DOHH2 (cell line): ENCODE results near the gene B4GALT2.

ENCODE experiments used
- H3F3A ChIP-seq: fragments of 200-600 bp; sonication (generic), shearing (Covaris generic); 2 replicates; pipeline ENCODE4 v1.6.0; 2016; ENCODE audit warnings: antibody characterized with exemption, mild to moderate bottlenecking; ENCODE audit not compliant: control insufficient read depth, insufficient read depth
- H3K27ac ChIP-seq: fragments of 200-600 bp; sonication (generic); 2 replicates; pipeline ENCODE4 v1.5.1; 2014; ENCODE audit warnings: low read depth, mild to moderate bottlenecking, low read length, moderate library complexity
- H3K27me3 ChIP-seq: fragments of 200-600 bp; sonication (generic); 2 replicates; pipeline ENCODE4 v1.6.1; 2014; ENCODE audit warnings: mild to moderate bottlenecking, low read length, mixed read lengths; ENCODE audit not compliant: control insufficient read depth
- H3K36me3 ChIP-seq: fragments of 200-600 bp; sonication (generic); 2 replicates; pipeline ENCODE4 v1.6.1; 2014; ENCODE audit warnings: mild to moderate bottlenecking, low read length, moderate library complexity, mixed read lengths; ENCODE audit not compliant: control insufficient read depth
- H3K4me1 ChIP-seq: fragments of 200-600 bp; sonication (generic); 2 replicates; pipeline ENCODE4 v1.6.1; 2014; ENCODE audit warnings: mild to moderate bottlenecking, low read length, mixed read lengths; ENCODE audit not compliant: control insufficient read depth
- H3K4me2 ChIP-seq: fragments of 200-600 bp; sonication (generic); 2 replicates; pipeline ENCODE4 v1.6.0; 2014; ENCODE audit warnings: mild to moderate bottlenecking, low read length, moderate library complexity
- H3K4me3 ChIP-seq: fragments of 200-600 bp; sonication (generic); 2 replicates; pipeline ENCODE4 v1.5.1; 2014; ENCODE audit warnings: mild to moderate bottlenecking, low read length, mixed read lengths
- H3K79me2 ChIP-seq: fragments of 200-600 bp; sonication (generic); 2 replicates; pipeline ENCODE4 v1.6.1; 2014; ENCODE audit warnings: mild to moderate bottlenecking, low read length, mixed read lengths; ENCODE audit not compliant: control insufficient read depth
- H3K9me2 ChIP-seq: fragments of 200-600 bp; sonication (generic); replicated peaks from 2 replicates; pipeline ENCODE4 v1.6.1; 2014; ENCODE audit warnings: mild to moderate bottlenecking, low read length, mixed read lengths; ENCODE audit not compliant: control insufficient read depth
- H3K9me3 ChIP-seq: fragments of 200-600 bp; sonication (generic); 2 replicates; pipeline ENCODE4 v1.6.1; 2014; ENCODE audit warnings: antibody characterized with exemption, low read length, mixed read lengths; ENCODE audit not compliant: control insufficient read depth, insufficient read depth
- H4K20me1 ChIP-seq: fragments of 200-600 bp; sonication (generic); 2 replicates; pipeline ENCODE4 v1.6.0; 2014; ENCODE audit warnings: low read depth, mild to moderate bottlenecking, antibody characterized with exemption, low read length, moderate library complexity; ENCODE audit not compliant: control insufficient read depth, insufficient read depth
- CTCF ChIP-seq: fragments of 200-600 bp; sonication (generic); IDR thresholded peaks from one replicate; pipeline ENCODE4 v1.5.1; 2014; ENCODE audit warnings: antibody characterized with exemption, mild to moderate bottlenecking, low read depth, low read length; ENCODE audit not compliant: poor library complexity, severe bottlenecking
- EZH2phosphoT487 ChIP-seq: fragments of 200-600 bp; sonication (generic); IDR thresholded peaks from 2 replicates; pipeline ENCODE4 v1.6.1; 2017; ENCODE audit warnings: borderline replicate concordance, mild to moderate bottlenecking, antibody characterized with exemption, low read length, moderate library complexity, mixed read lengths

B4GALT2 gene

GRCh38 chr1:44034423-44034822, 55.4 kb downstream of the B4GALT2 start:
- no peak for TF ChIP-seq EZH2phosphoT487
- no peak for TF ChIP-seq CTCF
- H3K4me1 ChIP-seq, result peaks cover 17% of the 10 kb centered on the region
- no peaks in the 10 kb centered on the region for H4K20me1 ChIP-seq

GRCh38 chr1:44034976-44035716, 56.1 kb downstream of the B4GALT2 start:
- H3K27ac ChIP-seq, result no peak overlapping the region
- no peaks in the 10 kb centered on the region for H3K9me3 ChIP-seq
- no peaks in the 10 kb centered on the region for H3K9me2 ChIP-seq
- peaks cover 13% of the 10 kb centered on the region for H3K4me1 ChIP-seq
- no peak overlapping the region for H3K4me3 ChIP-seq
- no peak overlapping the region for H3K4me2 ChIP-seq
- H3K27me3 ChIP-seq, result peaks cover 17% of the 10 kb centered on the region
- H3F3A ChIP-seq, result no peaks in the 10 kb centered on the region; the same call in 1 of the 2 replicates
- no peak for TF ChIP-seq EZH2phosphoT487
- TF ChIP-seq CTCF, result no peak
- H4K20me1 ChIP-seq, result no peaks in the 10 kb centered on the region
- no peaks in the 10 kb centered on the region for H3K36me3 ChIP-seq
- H3K79me2 ChIP-seq, result no peaks in the 10 kb centered on the region

More at GRCh38 chr1:44034423-44034822, 55.4 kb downstream of the B4GALT2 start:
- Histone ChIP-seq H3K36me3 (no peaks in the 10 kb centered on the region), H3K4me2 (no peak overlapping the region), H3K9me3 (no peaks in the 10 kb centered on the region), H3K79me2 (no peaks in the 10 kb centered on the region), H3K9me2 (no peaks in the 10 kb centered on the region), H3K4me3 (no peak overlapping the region), H3F3A (no peaks in the 10 kb centered on the region; the same call in 1 of the 2 replicates), H3K27me3 (peaks cover 17% of the 10 kb centered on the region), H3K27ac (no peak overlapping the region)

- H3K27ac ChIP-seq, result no peak overlapping the region
- no peak overlapping the region for H3K4me3 ChIP-seq
- H3K4me1 ChIP-seq, result peaks cover 15% of the 10 kb centered on the region
- H3K27me3 ChIP-seq, result peaks cover 19% of the 10 kb centered on the region
- no peak overlapping the region for H3K4me2 ChIP-seq
- H3K36me3 ChIP-seq, result no peaks in the 10 kb centered on the region
- H3F3A ChIP-seq, result no peaks in the 10 kb centered on the region; the same call in 1 of the 2 replicates
- TF ChIP-seq EZH2phosphoT487, result no peak
- no peak for TF ChIP-seq CTCF
- H3K9me3 ChIP-seq, result no peaks in the 10 kb centered on the region
- H3K9me2 ChIP-seq, result no peaks in the 10 kb centered on the region
- no peaks in the 10 kb centered on the region for H3K79me2 ChIP-seq
- no peaks in the 10 kb centered on the region for H4K20me1 ChIP-seq
Measured at GRCh38 chr1:44035726-44036408, 56.9 kb downstream of the B4GALT2 start.
